GM12801 (cell line): ENCODE measurements around the gene EXOSC7.

Experiments used
- CTCF ChIP-seq: IDR thresholded peaks from one replicate; pipeline ENCODE4 v1.5.1; 2011; ENCODE audit warnings: control low read depth; ENCODE audit not compliant: insufficient read length; ENCODE audit errors: extremely low read depth

The EXOSC7 gene

GRCh38 chr3:44974416-44974815 lies 1.6 kb upstream of the EXOSC7 start:
- no peak for TF ChIP-seq CTCF

- no peak for TF ChIP-seq CTCF
These were observed 5.2 kb downstream of the EXOSC7 start for GRCh38 chr3:44981220-44981619.

GRCh38 chr3:44981751-44982150 lies 5.7 kb downstream of the EXOSC7 start:
- TF ChIP-seq CTCF: no peak

DNA sequence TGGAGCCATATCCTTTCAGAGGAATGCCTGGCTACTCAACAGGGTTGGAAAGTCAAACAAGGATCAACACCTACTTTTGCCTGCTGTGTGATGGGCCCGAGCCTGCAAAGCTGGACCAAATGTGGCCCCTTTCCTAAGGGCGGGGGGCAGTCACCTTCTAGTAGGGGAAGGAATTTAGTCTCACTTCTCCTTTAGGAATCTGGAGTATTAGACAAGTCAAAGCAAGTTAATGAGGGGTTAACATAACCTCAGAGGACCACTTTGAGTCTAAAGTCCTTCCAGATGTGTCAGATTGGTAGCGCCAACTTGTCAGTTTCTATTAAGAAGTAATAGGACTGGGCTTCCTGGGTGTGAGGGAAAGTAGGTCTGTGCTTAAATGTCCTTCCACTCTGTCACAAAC lies 6.8 kb downstream of the EXOSC7 start:
- no peak for TF ChIP-seq CTCF

- no peak for TF ChIP-seq CTCF
These were observed 7.5 kb downstream of the EXOSC7 start for GRCh38 chr3:44983484-44983941.

DNA sequence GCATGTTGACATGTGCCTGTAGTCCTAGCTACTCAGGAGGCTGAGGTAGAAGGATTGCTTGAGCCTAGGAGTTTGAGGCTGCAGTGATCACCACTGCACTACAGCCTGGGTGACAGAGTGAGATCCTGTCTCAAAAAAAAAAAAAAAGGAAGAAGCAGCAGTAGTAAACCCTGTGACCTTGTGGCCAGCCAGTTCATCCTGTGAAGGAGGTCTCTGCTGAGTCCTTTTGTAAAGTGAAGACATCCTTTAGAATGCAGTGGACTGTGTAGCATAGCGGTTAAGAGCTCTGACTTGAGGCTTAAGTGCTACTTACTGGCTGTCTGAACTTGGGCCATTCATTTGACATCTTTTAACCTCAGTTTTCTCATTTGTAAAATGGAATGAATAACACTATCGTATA lies 8.3 kb downstream of the EXOSC7 start:
- TF ChIP-seq CTCF: no peak

DNA sequence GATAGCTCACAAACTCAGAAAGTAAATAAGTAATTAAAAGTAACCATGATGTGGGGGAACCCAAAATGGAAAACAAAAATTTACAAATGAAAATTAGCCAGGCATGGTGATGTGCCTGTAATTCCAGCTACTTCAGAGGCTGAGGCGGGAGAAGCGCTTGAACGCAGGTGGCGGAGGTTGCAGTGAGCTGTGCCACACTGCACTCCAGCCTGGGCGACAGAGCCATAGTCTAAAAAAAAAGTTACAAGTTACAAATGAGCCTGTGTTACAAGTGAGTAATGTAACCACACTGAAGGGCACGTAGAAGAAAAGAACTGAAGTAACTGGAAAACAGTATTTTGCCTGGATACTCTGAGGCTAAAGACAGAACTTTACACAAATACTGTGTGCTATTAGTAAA lies 11.3 kb downstream of the EXOSC7 start:
- TF ChIP-seq CTCF: no peak

GRCh38 chr3:44988073-44988472 lies 12.0 kb downstream of the EXOSC7 start:
- no peak for TF ChIP-seq CTCF
